ENCODE results near the gene USB1. TPM values are rescaled to one million over a fixed set of nuclear protein-coding genes. Genes with fewer than 3 reads are reported as not detected.

Gene USB1
- total and polyA plus RNA-seq, 2 donors (not counting 1 experiment from before 2014, with no cell fraction given): 18.8 to 32.7 TPM

DNA sequence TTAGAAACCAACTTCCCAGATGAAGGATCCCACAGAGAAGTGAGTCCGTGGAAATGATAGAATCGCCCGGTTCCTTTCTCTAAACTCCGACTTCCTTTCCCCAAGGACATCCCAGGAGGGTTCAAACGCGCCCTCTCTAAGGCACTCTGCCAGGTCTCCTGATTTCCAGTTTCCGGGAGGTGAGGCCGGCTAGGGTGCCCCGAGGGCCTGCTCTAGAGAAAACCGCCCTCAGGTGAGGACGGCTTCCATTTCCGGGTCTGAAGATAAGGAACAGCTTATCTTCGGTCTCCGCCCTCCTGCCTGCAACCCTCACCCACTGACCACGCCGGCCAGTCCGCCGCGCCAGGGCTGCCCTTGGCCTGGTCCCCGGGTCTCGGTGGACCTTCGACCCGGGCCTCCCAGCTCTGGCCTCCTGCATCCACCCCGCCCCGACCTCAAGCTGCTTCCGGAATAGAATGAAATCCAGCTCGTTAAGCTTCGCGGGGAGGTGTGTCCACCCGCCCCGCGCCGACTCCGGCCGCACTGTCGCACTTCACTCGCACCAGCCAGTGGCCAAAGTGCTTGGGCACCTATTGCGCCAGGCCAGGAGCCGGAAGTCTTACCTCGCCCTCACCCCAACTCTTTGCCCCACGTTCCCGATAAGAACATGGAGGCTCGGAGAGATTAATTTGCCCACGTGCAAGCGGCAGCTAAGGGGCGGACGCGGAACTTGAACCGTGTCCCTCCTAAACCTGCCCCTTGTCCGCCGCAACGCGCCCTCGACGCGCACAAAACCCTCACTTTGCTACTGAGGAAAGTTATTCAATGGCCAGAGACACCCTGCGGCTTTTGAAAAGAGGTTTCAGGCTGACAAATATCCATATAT lies 23.5 kb downstream of the USB1 start:
- Histone ChIP-seq H3K4me3 (replicated peaks in 1 of 4; ENCODE audit: control extremely low read depth in 1 of 4, insufficient read depth in 1 of 4, low read depth in 3 of 4, low read length in 4 of 4) (peak overlapping the region; percentile 39 to 66 (median 51)), H3K79me2 (ENCODE audit: control insufficient read depth, insufficient read depth, low read length) (no peaks in the 10 kb centered on the region), H3K4me2 (ENCODE audit: extremely low read depth, insufficient read depth, low read length) (peak overlapping the region; percentile 83), H3K9ac (ENCODE audit: insufficient read depth, low read length) (no peak overlapping the region), H4K20me1 (ENCODE audit: control insufficient read depth, extremely low read depth, insufficient read depth, low read length) (no peaks in the 10 kb centered on the region), H3K9me3 (ENCODE audit: control insufficient read depth, insufficient read depth, low read depth, low read length) (no peaks in the 10 kb centered on the region), H3K36me3 (ENCODE audit: control insufficient read depth, insufficient read depth, low read length) (no peaks in the 10 kb centered on the region), H2AFZ (ENCODE audit: low read length) (peak overlapping the region; percentile 34), H3K27me3 (ENCODE audit: control insufficient read depth, insufficient read depth, low read length) (peaks cover 8% of the 10 kb centered on the region), H3K27ac (ENCODE audit: insufficient read depth, low read length) (no peak overlapping the region), H3K4me1 (ENCODE audit: control insufficient read depth, extremely low read depth, insufficient read depth, low read length) (peaks cover 16% of the 10 kb centered on the region)
- TF ChIP-seq, protein P1, sequence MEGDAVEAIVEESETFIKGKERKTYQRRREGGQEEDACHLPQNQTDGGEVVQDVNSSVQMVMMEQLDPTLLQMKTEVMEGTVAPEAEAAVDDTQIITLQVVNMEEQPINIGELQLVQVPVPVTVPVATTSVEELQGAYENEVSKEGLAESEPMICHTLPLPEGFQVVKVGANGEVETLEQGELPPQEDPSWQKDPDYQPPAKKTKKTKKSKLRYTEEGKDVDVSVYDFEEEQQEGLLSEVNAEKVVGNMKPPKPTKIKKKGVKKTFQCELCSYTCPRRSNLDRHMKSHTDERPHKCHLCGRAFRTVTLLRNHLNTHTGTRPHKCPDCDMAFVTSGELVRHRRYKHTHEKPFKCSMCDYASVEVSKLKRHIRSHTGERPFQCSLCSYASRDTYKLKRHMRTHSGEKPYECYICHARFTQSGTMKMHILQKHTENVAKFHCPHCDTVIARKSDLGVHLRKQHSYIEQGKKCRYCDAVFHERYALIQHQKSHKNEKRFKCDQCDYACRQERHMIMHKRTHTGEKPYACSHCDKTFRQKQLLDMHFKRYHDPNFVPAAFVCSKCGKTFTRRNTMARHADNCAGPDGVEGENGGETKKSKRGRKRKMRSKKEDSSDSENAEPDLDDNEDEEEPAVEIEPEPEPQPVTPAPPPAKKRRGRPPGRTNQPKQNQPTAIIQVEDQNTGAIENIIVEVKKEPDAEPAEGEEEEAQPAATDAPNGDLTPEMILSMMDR (conservative IDR thresholded peaks at IDR 0.05 in 1 of 2, IDR thresholded peaks at IDR 0.05 in 1 of 2; ENCODE audit: low read depth in 1 of 2, low read length in 2 of 2): no peak
- peak; percentile 40 for TF ChIP-seq EZH2 (IDR thresholded peaks at IDR 0.05; ENCODE audit: low read length, missing control alignments)
- peak in 1 of 2 donors; percentile 7 for DNase-seq (ENCODE audit: low read depth in 2 of 2)

GRCh38 chr16:58025351-58026138 lies 24.3 kb downstream of the USB1 start, which contains the start of gene MMP15:
MMP15 (plus strand) TSS chr16:58025754; CDS start chr16:58026351, 597 bp downstream.
- Histone ChIP-seq H3K9ac (ENCODE audit: insufficient read depth, low read length) (peak within 1 kb of the TSS; percentile 23), H3K4me1 (ENCODE audit: control insufficient read depth, extremely low read depth, insufficient read depth, low read length) (peaks cover 16% of the 10 kb centered on the region), H2AFZ (ENCODE audit: low read length) (peak within 1 kb of the TSS; percentile 34), H3K27me3 (ENCODE audit: control insufficient read depth, insufficient read depth, low read length) (peaks cover 13% of the 10 kb centered on the region), H3K4me3 (replicated peaks in 1 of 4; ENCODE audit: control extremely low read depth in 1 of 4, insufficient read depth in 1 of 4, low read depth in 3 of 4, low read length in 4 of 4) (peak within 1 kb of the TSS; percentile 39 to 66 (median 51)), H3K9me3 (ENCODE audit: control insufficient read depth, insufficient read depth, low read depth, low read length) (no peaks in the 10 kb centered on the region), H3K79me2 (ENCODE audit: control insufficient read depth, insufficient read depth, low read length) (no peaks in the 10 kb centered on the region), H3K36me3 (ENCODE audit: control insufficient read depth, insufficient read depth, low read length) (no peaks in the 10 kb centered on the region), H4K20me1 (ENCODE audit: control insufficient read depth, extremely low read depth, insufficient read depth, low read length) (no peaks in the 10 kb centered on the region), H3K4me2 (ENCODE audit: extremely low read depth, insufficient read depth, low read length) (peak within 1 kb of the TSS; percentile 83), H3K27ac (ENCODE audit: insufficient read depth, low read length) (no peak within 1 kb of the TSS)
- TF ChIP-seq EZH2 (IDR thresholded peaks at IDR 0.05; ENCODE audit: low read length, missing control alignments): no peak
- TF ChIP-seq, protein P1 (conservative IDR thresholded peaks at IDR 0.05 in 1 of 2, IDR thresholded peaks at IDR 0.05 in 1 of 2; ENCODE audit: low read depth in 1 of 2, low read length in 2 of 2): no peak
- peak; percentile 59 to 69 for DNase-seq (ENCODE audit: low read depth in 2 of 2)
